Esophagus muscularis mucosa (tissue), 4 donors: ENCODE results near the gene ONECUT3. TPM values are rescaled to one million over a fixed set of nuclear protein-coding genes. Genes with fewer than 3 reads are reported as not detected.

Source experiments
- DNase-seq: peaks from one replicate; pipeline ENCODE4 v3.0.0-alpha.2; 2017; ENCODE audit errors: extremely low spot score
- H3K27ac ChIP-seq, 4 donors: fragments of 200-600 bp; sonication (generic); replicated peaks in 1 of 4; 1 replicate in 3 of 4; 2 replicates in 1 of 4; pipeline ENCODE4 v1.5.1; 2016 to 2019; ENCODE audit warnings: mild to moderate bottlenecking in 1 of 4
- H3K27me3 ChIP-seq, 4 donors: fragments of 200-600 bp; sonication (generic); one replicate each; pipeline versions ENCODE4 v1.5.1 to v1.6.0; 2016 to 2019
- H3K36me3 ChIP-seq, 4 donors: fragments of 200-600 bp; sonication (generic); one replicate each; pipeline ENCODE4 v1.5.1; 2016 to 2019
- H3K4me1 ChIP-seq, 4 donors: fragments of 200-600 bp; sonication (generic); one replicate each; pipeline ENCODE4 v1.5.1; 2016 to 2019
- H3K4me3 ChIP-seq, 4 donors: fragments of 200-600 bp; sonication (generic); 1 replicate in 2 of 4; 2 replicates in 2 of 4; pipeline ENCODE4 v1.5.1; 2016 to 2019; ENCODE audit warnings: mild to moderate bottlenecking in 4 of 4, moderate library complexity in 1 of 4
- H3K9me3 ChIP-seq, 4 donors: fragments of 200-600 bp; sonication (generic); 1 replicate in 3 of 4; 2 replicates in 1 of 4; pipeline ENCODE4 v1.5.1; 2016 to 2019
- EP300 ChIP-seq: sonication (generic); formaldehyde crosslinking; IDR thresholded peaks from one replicate; pipeline ENCODE4 v1.6.1; 2017; ENCODE audit warnings: antibody characterized with exemption
- POLR2A ChIP-seq: fragments of 450-650 bp; IDR thresholded peaks from one replicate; pipeline ENCODE4 v1.6.1; 2017; ENCODE audit warnings: antibody characterized with exemption, moderate library complexity, mild to moderate bottlenecking, low read depth
- POLR2AphosphoS5 ChIP-seq, 2 donors: sonication (generic); formaldehyde crosslinking; IDR thresholded peaks; one replicate each; pipeline ENCODE4 v1.6.1; 2017; ENCODE audit warnings: antibody characterized with exemption in 2 of 2
- WGBS: methylation state at CpG from one replicate; pipeline ENCODE4 v1.1.5; 2018; 5-methylcytosine and 5-hydroxymethylcytosine counted together
- intact Hi-C: fragments of 100-400 bp; cut with DNase I; formaldehyde crosslinking; loops from one replicate; pipeline ENCODE4 v1.15.1; 2023
- total RNA-seq, 4 donors: library from RNA; depleted of rRNA; stranded (reverse); fragments of >200 nt; gene quantifications; one replicate each; pipeline versions ENCODE4 v1.1.0 to v1.2.1, GENCODE V29; 2016
- TF ChIP-seq, protein P1 (sequence below), 3 experiments: fragments of 200-600 bp in 2 of 3; fragments of 450-650 bp in 1 of 3; sonication (generic) in 2 of 3; IDR thresholded peaks; one replicate each; pipeline ENCODE4 v1.5.1; 2017 to 2019; ENCODE audit warnings: antibody characterized with exemption in 3 of 3, mild to moderate bottlenecking in 2 of 3, moderate library complexity in 1 of 3

ONECUT3 gene
- total RNA-seq, 4 donors from 2014 or later, result not detected

DNA sequence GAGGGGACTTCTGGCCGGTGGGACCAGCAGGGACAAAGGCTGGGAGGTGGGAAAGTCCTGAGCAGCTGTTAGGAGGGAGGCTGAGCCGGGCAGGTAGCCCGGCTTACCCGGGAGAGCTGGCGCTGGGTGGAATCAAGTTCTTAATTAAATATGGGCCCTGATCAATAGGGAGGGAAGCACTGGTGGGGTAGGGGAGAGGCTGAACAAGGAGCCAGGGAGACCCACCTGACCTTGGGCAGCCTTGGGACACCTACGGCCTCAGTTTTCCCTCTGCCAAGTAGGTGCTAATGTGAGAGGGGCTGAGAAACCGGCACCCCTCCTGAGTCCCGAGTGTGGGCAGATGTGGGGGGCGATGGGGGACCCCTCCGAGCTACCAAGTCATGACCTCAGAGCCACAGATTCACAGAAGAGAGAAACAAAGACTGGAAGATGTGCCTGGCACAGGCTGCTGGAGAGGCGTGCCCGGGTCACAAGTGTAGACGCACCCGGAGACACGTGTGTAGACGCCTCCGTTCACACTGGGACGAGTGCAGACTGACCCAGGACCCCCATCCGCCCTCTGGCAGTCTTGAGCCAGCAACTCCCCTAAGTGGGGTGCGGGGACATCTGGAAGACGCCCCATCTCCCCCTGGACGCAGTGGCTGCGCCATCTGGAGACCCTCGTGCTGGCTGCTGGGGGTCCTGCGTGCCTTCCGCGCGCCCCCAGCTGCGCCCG, 8.4 kb downstream of the ONECUT3 start:
- no peaks in the 10 kb centered on the region for H3K36me3 ChIP-seq
- peaks cover 2 to 100% (median 88%) of the 10 kb centered on the region in 4 donors for H3K27me3 ChIP-seq
- no peak for DNase-seq
- H3K4me3 ChIP-seq, result no peak overlapping the region
- intact Hi-C loops, result no loop called here
- TF ChIP-seq POLR2A, result no peak
- TF ChIP-seq, protein P1, sequence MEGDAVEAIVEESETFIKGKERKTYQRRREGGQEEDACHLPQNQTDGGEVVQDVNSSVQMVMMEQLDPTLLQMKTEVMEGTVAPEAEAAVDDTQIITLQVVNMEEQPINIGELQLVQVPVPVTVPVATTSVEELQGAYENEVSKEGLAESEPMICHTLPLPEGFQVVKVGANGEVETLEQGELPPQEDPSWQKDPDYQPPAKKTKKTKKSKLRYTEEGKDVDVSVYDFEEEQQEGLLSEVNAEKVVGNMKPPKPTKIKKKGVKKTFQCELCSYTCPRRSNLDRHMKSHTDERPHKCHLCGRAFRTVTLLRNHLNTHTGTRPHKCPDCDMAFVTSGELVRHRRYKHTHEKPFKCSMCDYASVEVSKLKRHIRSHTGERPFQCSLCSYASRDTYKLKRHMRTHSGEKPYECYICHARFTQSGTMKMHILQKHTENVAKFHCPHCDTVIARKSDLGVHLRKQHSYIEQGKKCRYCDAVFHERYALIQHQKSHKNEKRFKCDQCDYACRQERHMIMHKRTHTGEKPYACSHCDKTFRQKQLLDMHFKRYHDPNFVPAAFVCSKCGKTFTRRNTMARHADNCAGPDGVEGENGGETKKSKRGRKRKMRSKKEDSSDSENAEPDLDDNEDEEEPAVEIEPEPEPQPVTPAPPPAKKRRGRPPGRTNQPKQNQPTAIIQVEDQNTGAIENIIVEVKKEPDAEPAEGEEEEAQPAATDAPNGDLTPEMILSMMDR (IDR thresholded peaks at IDR 0.05), result no peak
- TF ChIP-seq POLR2AphosphoS5 (IDR thresholded peaks at IDR 0.05), result no peak
- TF ChIP-seq EP300, result no peak
- H3K27ac ChIP-seq, result no peak overlapping the region
- peaks cover 0 to 20% (median 14%) of the 10 kb centered on the region in 4 donors for H3K4me1 ChIP-seq
- 5% methylated on average over 24 of the region's 30 CpGs for WGBS
- H3K9me3 ChIP-seq, result no peaks in the 10 kb centered on the region

DNA sequence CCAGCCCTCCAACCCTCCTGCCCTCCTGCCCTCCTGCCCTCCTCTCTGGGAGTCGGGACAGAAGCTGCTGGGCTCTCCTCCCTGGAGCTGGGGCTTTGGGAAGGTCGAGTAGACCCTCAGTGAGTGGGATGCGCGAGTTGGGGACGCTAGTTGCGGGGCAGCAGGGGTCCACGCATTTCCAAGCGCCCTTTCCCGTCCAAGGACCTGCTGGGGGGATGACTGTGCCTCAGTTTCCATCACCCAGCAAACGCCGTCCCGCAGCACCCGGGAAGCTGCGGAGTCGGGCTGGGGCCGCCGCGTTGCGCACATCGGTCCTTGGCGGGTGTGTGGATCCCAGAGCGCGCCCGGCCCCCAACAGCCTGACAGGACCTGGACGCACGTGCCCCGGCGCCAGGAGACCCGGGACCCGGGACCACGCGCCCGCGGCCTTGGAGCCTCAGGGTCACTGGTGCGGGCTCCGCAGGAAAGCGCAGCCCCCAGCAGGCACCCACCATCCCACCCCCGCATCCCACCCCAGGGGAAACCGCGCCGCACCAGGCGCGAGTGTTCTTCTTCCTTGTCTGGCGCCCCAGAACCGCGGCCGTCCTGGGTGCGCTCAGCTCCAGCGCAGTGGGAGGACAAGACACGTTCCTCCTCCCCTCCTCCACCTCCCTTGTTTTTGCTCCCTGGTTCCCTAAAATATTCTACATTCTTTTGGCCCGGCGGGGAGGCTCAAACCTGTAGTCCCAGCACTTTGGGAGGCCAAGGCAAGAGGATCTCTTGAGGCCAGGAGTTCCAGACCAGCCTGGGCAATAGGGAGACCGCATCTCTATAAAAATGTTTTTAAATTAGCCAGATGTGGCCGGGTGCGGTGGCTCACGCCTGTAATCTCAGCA, 9.2 kb downstream of the ONECUT3 start:
- intact Hi-C loops, result no loop called here
- Histone ChIP-seq H3K27me3 (peaks cover 8 to 100% (median 87%) of the 10 kb centered on the region in 4 donors), H3K36me3 (no peaks in the 10 kb centered on the region), H3K4me1 (peaks cover 2 to 18% (median 11%) of the 10 kb centered on the region in 4 donors), H3K27ac (no peak overlapping the region), H3K4me3 (no peak overlapping the region), H3K9me3 (no peaks in the 10 kb centered on the region)
- TF ChIP-seq EP300 (no peak), POLR2AphosphoS5 (IDR thresholded peaks at IDR 0.05) (no peak), POLR2A (no peak)
- TF ChIP-seq, protein P1 (IDR thresholded peaks at IDR 0.05), result no peak
- 3% methylated on average over 35 of the region's 56 CpGs for WGBS
- DNase-seq, result no peak

DNA sequence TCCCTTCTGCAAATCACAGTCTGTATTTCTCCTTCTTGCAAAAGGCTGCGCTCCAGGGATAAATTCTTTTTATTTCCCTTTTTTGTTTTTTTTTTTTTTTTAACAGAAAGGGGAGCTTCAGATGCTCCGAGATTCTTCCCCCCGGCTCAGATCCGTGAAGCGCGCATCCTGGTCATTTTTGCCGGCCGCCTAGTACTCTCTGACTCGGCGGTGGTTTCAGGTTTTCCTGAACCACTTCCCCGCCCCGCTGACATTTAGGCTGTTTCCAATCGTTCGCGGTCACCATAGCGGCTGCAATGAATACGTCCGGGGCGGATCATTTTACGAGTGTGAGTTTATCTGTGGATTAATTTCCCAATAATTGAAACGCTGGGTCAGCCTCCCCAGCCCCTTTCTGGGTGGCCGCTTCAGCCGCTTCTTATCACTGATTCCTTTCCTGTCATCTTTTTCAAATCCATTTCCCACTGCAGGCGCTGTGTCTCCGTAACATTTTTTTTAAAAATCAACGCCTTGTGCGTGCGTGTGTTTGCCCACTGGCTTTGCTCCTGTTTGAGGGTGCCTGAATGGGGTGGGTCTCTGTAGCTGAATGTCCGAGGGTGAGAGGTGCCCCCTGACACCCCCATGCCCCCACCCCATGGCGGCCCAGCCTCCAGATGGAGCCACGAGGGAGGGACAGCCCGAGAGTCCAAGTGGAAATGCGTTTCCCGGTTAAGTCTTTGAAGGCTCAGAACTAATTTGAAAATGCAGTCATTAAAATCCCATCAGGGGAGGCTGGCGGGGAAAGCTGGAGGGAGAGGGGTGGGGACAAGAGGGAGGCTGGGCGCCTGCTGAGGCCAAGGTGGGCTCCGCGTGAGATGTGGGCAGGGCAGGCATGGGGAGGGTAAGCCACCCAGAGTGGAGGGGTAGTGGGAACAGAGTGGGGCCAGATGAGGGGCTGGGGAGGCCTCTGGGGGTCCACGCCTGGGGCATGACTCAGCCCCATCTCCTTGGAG, 10.6 kb downstream of the ONECUT3 start:
- peaks cover 10 to 100% (median 88%) of the 10 kb centered on the region in 4 donors for H3K27me3 ChIP-seq
- H3K36me3 ChIP-seq, result no peaks in the 10 kb centered on the region
- no peak for TF ChIP-seq POLR2A
- TF ChIP-seq, protein P1 (IDR thresholded peaks at IDR 0.05), result no peak
- TF ChIP-seq EP300, result no peak
- TF ChIP-seq POLR2AphosphoS5 (IDR thresholded peaks at IDR 0.05), result no peak
- no peak overlapping the region for H3K4me3 ChIP-seq
- no peaks in the 10 kb centered on the region for H3K9me3 ChIP-seq
- peaks cover 4 to 8% (median 5%) of the 10 kb centered on the region in 4 donors for H3K4me1 ChIP-seq
- DNase-seq, result no peak
- no peak overlapping the region for H3K27ac ChIP-seq
- intact Hi-C loops, result no loop called here
- WGBS, result 5% methylated on average over 35 of the region's 39 CpGs

DNA sequence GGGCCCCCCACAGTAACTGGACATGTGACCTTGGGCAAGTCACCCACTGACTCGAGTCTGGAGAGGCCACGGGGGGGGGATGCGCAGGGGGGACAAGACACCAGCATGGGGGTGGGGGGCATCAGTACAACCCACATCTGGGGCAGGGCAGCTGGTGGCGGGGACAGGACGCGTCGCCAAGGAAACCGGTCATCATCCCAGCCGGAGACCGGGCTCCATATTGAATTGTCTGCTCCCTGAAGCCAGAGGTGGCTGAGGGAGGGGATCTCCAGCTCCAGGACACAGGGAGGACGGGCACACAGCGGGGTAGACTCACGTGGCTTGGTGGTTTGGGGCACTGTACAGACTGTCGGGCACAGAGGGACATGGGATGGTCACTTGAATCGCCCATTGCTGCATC, 11.4 kb downstream of the ONECUT3 start:
- Histone ChIP-seq H3K27me3 (peaks cover 10 to 100% (median 86%) of the 10 kb centered on the region in 4 donors), H3K27ac (no peak overlapping the region), H3K4me3 (no peak overlapping the region), H3K4me1 (peaks cover 4 to 8% (median 5%) of the 10 kb centered on the region in 4 donors), H3K9me3 (peaks cover 0 to under 1% (median 0%) of the 10 kb centered on the region in 4 donors), H3K36me3 (no peaks in the 10 kb centered on the region)
- intact Hi-C loops, result no loop called here
- TF ChIP-seq POLR2A (no peak), EP300 (no peak)
- TF ChIP-seq, protein P1 (IDR thresholded peaks at IDR 0.05), result no peak
- no peak for DNase-seq
- 14% methylated on average over 10 of the region's 15 CpGs for WGBS
